ENCODE data around the gene SLC7A11. TPM values are rescaled to one million over a fixed set of nuclear protein-coding genes. Genes with fewer than 3 reads are reported as not detected.
A peak's percentile ranks its signal among the peaks of the same experiment; 100 is the strongest.

The SLC7A11 gene
- total and polyA plus RNA-seq, 10 of the 15 experiments (the other 5 are each of a cell fraction or from before 2014, with no cell fraction given), result 1.6 to 9.8 (median 3.5) TPM

GRCh38 chr4:138248058-138248457, 5.9 kb upstream of the SLC7A11 start:
- Histone ChIP-seq H3K4me2 (ENCODE audit: control insufficient read depth, insufficient read depth) (no peak overlapping the region), H3K27ac (ENCODE audit: control insufficient read depth, insufficient read depth) (no peak overlapping the region), H3K79me2 (ENCODE audit: control insufficient read depth, insufficient read depth, low read length) (no peaks in the 10 kb centered on the region), H3K27me3 (replicated peaks in 1 of 2; ENCODE audit: control insufficient read depth in 2 of 2, insufficient read depth in 2 of 2, low read length in 1 of 2) (no peaks in the 10 kb centered on the region), H3K9ac (ENCODE audit: control insufficient read depth, insufficient read depth, low read length) (no peak overlapping the region), H2AFZ (ENCODE audit: control insufficient read depth, low read depth, low read length) (no peak overlapping the region), H3K4me3 (no peak overlapping the region), H4K20me1 (ENCODE audit: control insufficient read depth, insufficient read depth) (no peaks in the 10 kb centered on the region), H3K9me3 (replicated peaks; ENCODE audit: control insufficient read depth, insufficient read depth, low read length) (no peaks in the 10 kb centered on the region), H3K36me3 (ENCODE audit: control insufficient read depth in 2 of 2, insufficient read depth in 2 of 2, low read length in 1 of 2) (no peaks in the 10 kb centered on the region), H3K4me1 (ENCODE audit: control insufficient read depth, insufficient read depth, low read length) (no peaks in the 10 kb centered on the region)
- CTCF ChIA-PET, result interaction anchor here (1.2 kb wide), 1 partner anchor 50 kb away, joined by 3 read pairs; no protein-coding TSS in a partner anchor
- in situ Hi-C loops (cut with MboI), result no loop called here
- no TSS peak for BruUV-seq (replicated peaks)
- FAIRE-seq (no peak), DNase-seq (ENCODE audit: low read depth, low spot score) (no peak), ATAC-seq (no peak)
- 66% methylated on average over 2 of the region's 2 CpGs for WGBS (ENCODE audit: insufficient coverage, insufficient replicate concordance, low lambda C conversion rate, missing lambda C conversion rate)
- POLR2A ChIA-PET, result no interaction called here
- RAD21 ChIA-PET (ENCODE audit: unreplicated experiment), result no interaction called here
- TF ChIP-seq ZBTB40 (IDR thresholded peaks at IDR 0.05; ENCODE audit: borderline replicate concordance) (peak; percentile 85), BRCA1 (IDR thresholded peaks at IDR 0.05; ENCODE audit: low read depth, low read length) (no peak)
- intact Hi-C loops (cut with micrococcal nuclease; ENCODE audit: unreplicated experiment), result loop anchor here (10.0 kb wide), 1 partner anchor 427 kb away; no protein-coding TSS in a partner anchor
- SMC1A ChIA-PET (ENCODE audit: uncharacterized antibody, unreplicated experiment), result interaction anchor here (1.1 kb wide), 1 partner anchor 32 kb away, joined by 5 read pairs; no protein-coding TSS in a partner anchor
